A549 treated with CORT108297 at 1 μM for 4 hours (cell line): ENCODE measurements around the gene NCAN. TPM values are rescaled to one million over a fixed set of nuclear protein-coding genes. Genes with fewer than 3 reads are reported as not detected.

Experiments
- total RNA-seq: library from RNA; stranded (reverse); fragments of 200-300 nt; extraction: Qiagen RNA extraction; gene quantifications from 5 replicates; pipeline ENCODE4 v1.2.3, GENCODE V29; 2022

The NCAN gene
- total RNA-seq = 0.02 to 0.07 TPM (median 0.05 TPM) in 5 replicates

DNA sequence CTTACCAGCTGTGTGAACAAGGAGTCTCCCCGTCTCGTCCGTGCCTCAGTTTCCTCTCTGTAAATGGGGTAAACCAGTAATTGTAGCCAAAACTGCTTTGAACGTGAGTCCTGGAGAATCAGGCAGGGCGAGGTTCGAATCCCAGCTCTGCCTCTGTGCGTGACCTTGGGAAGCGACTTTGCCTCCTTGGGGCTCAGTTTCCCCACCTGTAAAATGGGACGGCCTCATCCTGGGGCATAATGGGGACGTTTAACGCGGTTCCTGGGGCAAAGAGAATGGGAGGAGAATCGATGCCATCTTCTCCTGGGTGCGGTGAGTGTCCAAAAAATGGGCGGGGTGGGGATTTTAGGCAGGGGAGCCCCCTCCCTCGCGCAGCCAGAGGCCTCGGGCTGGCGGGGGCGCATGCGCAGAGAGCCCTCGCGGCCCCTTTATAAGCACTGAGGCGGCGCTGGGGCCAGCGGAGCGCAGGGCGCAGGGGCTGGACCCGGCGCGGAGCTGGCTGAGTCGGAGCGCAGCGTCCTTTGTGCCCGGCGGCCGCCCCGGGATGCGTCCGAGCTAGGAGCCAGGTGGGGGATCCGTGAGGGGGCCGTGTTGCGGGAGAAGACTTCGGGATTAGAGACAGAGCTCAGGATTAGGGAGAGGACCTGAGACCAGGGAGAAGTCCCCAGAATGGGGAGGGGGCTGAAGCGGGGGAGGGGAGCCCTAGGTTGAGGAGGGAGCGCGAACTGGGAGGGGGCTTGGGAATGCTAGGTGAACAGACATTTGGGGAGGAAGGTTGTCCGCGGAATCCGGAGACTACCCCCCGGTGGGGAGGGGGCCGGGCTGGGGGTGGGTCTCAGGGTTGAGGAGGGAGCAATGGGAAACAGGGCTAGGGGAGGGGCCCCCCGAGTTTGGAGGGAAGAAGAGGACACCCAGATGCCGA is at the start of gene NCAN:
Gene NCAN (plus strand): TSS at position 460 of the 922 bp plus-strand sequence. CDS start 4,996 bp downstream, outside the sequence.

DNA sequence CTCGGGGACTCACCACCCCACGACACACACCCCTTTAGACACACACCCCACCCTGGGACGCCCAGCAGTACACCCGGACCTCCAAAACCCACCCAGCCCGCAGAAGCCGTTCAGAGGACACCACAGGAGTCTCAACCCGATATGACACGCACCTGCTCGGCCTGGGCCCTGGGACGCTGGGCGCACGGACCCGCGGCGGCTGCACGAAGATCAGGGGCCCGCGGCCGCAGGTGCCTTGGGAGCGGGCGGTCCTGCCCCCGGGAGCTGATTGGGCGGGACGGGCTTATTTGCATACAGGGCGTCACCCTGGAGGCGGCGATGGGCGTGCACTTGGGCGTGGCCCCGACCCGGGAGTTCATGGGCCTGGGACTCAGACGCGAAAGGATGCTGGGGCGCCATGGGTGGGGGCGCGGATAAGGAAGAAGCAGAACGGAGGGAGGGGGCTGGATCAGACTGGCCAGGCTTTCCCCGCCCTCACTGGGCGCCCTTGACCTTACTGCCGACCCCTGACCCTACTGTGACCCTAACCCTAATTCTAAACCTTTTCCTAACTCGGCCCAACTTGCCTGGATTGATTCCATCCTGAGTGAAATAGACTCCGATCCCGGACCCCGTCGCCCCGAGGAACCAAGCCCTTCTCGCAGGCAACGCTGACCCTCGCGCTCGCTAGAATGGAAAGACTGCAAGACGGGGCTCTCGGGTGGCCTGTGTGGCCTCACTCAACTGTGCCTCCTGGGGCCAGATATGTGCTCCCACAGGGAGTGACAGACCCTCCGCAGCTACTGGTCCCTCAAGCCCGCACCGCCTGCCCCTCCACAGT is 41.5 kb upstream of the NCAN start, which contains the start of gene MEF2B:
Gene MEF2B (minus strand): TSS at position 211 of the 820 bp plus-strand sequence. CDS start 19,528 bp downstream, outside the sequence.

DNA sequence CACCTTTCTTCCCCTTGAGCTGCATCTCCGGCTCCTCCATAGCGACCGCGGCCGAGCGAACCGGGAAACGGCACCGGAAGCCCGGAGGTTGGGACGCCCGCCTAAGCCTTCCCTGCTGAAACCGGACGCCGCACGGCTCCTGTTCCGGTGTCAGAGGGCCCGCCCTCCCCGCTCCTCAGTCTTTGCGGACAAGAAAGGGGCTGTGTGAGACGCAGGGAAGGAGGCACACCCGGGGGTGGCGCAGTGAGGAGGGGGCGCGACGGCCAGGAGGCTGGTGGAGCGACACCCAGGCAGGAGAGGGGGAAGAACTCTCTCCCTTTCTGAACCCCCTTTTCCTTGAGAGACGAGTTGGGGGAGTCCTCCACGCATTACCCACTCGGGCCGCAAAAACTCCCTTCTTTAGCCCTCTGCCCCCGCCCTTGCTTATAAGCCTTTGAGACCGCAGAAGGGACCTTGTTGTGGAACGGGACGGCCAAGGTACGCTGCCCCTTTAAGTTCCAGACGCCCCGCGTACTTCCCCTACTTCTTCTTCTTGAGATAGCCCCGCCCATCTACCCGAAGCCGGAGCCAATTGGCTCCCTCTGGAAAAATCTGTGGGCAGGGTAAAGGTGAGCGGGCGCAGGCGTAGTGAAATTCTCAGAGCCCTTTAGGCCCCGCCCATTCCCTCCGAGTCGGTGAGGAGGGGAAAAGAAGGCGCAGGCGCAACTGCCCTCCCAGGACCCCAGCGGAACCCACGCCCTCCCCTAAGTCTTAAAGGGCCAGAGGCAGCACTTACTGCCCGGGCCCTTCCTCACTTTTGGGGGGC is 19.5 kb upstream of the NCAN start, which contains the start of the genes BORCS8 and RFXANK:
Gene BORCS8 (minus strand): TSS at position 75 of the 805 bp plus-strand sequence. CDS start 35 bp downstream, at position 40.
Gene RFXANK (plus strand): TSS at position 181 of the 805 bp plus-strand sequence. CDS start 1,689 bp downstream, outside the sequence.

GRCh38 chr19:19203012-19203856 is 8.5 kb upstream of the NCAN start, which contains the start of gene NR2C2AP:
Gene NR2C2AP, minus strand, starts transcription at chr19:19203414. Its CDS starts 354 bp downstream, at chr19:19203060.

Other genes with a start within 250 kb of the NCAN start
- gene SUGP2, start 178.4 kb upstream of the NCAN start, total RNA-seq = 23.8 to 34.5 TPM (median 33.0 TPM) in 5 replicates
- gene ARMC6, start 178.4 kb upstream of the NCAN start, total RNA-seq = 24.2 to 30.9 TPM (median 29.9 TPM) in 5 replicates
- gene SLC25A42, start 148.0 kb upstream of the NCAN start, total RNA-seq = 0.44 to 1.2 TPM (median 0.67 TPM) in 5 replicates
- gene TMEM161A, start 73.5 kb upstream of the NCAN start, total RNA-seq = 19.5 to 29.5 TPM (median 26.2 TPM) in 5 replicates
- 0.70 to 0.95 TPM (median 0.75 TPM) in 4 of 5 replicates, not detected in the other for gene MEF2B, start 41.7 kb upstream of the NCAN start, total RNA-seq
- 7.7 to 13.5 TPM (median 12.2 TPM) in 5 replicates for gene BORCS8, start 19.8 kb upstream of the NCAN start, total RNA-seq
- gene RFXANK, start 19.7 kb upstream of the NCAN start, total RNA-seq = 36.1 to 51.6 TPM (median 47.5 TPM) in 5 replicates
- 29.4 to 33.1 TPM (median 32.3 TPM) in 5 replicates for gene NR2C2AP, start 8.5 kb upstream of the NCAN start, total RNA-seq
- gene TM6SF2, start 61.3 kb downstream of the NCAN start, total RNA-seq = 0.46 to 0.88 TPM (median 0.50 TPM) in 5 replicates
- gene SUGP1, start 108.6 kb downstream of the NCAN start, total RNA-seq = 22.4 to 34.5 TPM (median 25.9 TPM) in 5 replicates
- gene MAU2, start 108.9 kb downstream of the NCAN start, total RNA-seq = 10.4 to 15.0 TPM (median 13.9 TPM) in 5 replicates
- 34.9 to 51.0 TPM (median 46.1 TPM) in 5 replicates for gene GATAD2A, start 193.7 kb downstream of the NCAN start, total RNA-seq